ENCODE results near the gene CELSR2.
A peak's percentile ranks its signal among the peaks of the same experiment; 100 is the strongest.
"Not testable (repeated sequence)": the region's sequence is repeated elsewhere in the genome, so short reads cannot be mapped to it uniquely, and the experiment has no call there.

CELSR2 gene, protein sequence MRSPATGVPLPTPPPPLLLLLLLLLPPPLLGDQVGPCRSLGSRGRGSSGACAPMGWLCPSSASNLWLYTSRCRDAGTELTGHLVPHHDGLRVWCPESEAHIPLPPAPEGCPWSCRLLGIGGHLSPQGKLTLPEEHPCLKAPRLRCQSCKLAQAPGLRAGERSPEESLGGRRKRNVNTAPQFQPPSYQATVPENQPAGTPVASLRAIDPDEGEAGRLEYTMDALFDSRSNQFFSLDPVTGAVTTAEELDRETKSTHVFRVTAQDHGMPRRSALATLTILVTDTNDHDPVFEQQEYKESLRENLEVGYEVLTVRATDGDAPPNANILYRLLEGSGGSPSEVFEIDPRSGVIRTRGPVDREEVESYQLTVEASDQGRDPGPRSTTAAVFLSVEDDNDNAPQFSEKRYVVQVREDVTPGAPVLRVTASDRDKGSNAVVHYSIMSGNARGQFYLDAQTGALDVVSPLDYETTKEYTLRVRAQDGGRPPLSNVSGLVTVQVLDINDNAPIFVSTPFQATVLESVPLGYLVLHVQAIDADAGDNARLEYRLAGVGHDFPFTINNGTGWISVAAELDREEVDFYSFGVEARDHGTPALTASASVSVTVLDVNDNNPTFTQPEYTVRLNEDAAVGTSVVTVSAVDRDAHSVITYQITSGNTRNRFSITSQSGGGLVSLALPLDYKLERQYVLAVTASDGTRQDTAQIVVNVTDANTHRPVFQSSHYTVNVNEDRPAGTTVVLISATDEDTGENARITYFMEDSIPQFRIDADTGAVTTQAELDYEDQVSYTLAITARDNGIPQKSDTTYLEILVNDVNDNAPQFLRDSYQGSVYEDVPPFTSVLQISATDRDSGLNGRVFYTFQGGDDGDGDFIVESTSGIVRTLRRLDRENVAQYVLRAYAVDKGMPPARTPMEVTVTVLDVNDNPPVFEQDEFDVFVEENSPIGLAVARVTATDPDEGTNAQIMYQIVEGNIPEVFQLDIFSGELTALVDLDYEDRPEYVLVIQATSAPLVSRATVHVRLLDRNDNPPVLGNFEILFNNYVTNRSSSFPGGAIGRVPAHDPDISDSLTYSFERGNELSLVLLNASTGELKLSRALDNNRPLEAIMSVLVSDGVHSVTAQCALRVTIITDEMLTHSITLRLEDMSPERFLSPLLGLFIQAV (N-terminal part only)

DNA sequence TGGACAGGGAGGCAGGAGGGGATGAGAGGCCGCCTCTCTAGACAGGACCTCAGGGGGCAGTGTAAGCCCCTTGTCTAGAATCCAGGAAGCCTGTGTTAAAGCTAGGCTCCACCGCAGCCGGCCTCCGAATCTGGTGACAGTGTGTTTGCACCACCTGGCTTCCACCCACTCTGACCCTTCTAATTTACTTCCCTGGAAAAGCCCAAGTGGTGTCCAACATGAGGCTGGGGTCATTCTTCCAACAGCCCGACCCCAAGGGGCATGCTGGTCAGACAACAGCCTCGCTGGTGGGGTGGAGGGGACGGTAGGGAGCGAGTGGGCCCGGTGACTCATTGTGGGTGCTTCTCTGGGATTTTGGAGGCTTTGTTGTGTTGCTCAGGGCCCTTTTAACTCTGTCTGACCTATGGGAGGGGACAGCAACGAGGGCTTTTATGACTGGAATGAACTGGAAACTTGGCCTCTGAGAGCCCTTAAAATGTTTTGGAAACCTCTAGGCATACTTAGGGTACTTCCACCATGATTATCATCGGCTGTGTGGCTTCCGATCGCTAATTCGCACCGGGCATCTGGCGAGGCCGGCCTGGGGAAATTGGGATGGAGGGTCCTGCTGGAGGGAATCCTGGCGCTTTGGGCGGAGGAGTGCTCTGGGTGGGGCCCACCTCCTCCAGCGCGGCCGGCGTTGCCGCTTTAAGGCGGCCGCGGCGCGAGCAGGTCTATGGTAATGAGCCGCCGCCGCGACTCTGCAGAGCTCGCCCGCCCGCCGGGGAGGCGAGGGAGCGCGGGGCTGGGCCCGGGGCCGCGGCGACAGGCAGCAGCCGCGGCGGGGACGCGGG, at the start of gene CELSR2:
Gene CELSR2, plus strand, starts transcription at position 743 of the 833 bp plus-strand sequence. CDS start 541 bp downstream, outside the sequence.
- DNase-seq (ENCODE audit: low spot score): no peak

DNA sequence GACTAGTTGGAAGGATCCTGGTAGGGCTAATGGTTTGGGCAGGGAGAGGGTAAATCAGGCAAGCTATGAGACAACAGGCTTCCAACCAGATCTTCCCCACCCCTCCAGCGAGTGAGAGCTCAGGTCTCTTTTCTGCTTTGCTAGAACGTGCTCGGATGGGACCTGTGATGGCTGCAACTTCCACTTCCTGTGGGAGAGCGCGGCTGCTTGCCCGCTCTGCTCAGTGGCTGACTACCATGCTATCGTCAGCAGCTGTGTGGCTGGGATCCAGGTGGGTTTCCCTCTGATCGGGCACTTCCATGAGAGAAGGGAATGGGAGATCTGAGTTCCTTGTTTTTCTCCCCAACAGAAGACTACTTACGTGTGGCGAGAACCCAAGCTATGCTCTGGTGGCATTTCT, 49.6 kb upstream of the CELSR2 start:
- no peak for DNase-seq (ENCODE audit: low spot score)

DNA sequence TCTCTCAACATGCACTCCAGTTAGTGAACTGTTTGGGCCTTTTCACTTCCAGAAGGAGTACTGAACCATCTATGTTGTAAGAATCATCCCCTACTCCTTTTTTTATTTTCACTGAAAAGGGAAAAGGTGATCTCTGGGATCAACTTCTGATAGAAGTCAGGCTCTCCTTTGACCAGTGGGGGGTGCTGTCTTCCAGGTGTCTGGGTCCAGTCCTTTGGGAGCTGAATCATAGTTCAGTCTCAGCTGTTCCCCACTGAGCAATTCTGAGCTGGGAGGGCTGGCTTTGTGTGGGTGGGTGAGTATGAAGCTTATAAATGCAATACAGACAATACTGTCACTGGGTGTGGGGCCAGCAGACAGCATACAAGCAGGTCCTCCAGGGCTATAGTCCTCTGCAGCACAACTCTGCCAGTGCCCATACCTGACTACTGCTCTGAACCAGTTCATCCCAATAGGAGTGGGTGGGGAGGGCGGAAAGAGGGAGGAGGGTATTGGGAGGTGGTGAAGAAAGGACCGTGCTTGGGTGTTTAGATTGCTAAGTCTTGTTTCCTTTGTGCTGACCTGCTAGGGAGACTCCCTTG, 48.1 kb upstream of the CELSR2 start:
- peak; percentile 80 for DNase-seq (ENCODE audit: low spot score)

DNA sequence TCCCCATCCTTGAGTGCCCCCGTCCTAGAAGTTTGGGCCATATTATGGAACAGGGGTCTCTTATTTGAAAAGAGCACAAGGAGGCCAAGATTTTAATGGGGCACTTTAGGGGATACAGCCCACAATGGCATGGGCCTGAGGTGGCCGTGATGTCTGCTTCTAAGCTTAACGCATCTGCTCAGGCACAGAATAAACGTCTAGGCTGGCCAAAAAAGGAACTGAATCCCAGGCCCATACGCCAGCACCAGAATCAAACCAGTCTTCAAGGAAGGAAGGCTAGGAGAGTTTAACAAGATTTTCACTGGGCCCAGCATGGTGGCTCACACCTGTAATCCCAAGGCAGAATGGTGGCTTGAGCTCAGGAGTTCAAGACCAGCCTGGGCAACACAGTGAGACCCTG, 44.9 kb upstream of the CELSR2 start:
- DNase-seq (ENCODE audit: low spot score): no peak

DNA sequence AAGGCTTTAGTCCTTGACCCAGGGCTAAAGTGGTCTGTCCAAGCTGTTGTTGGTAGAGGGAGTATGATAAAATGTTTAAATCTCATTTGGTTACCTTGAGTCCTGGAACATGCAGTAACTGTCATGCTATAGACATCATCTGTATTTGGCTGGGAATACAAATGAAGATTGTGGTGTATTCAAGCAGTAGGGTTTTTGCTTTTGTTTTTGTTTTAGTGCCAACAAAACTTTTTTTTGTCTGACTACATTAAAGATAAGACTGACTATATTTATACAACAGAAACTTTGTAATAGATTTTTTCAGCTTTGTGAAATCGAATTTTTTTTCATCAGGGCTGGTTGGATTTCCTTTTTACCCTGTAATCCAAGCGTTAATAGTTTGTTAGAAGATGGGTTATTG, 43.0 kb upstream of the CELSR2 start:
- no peak for DNase-seq (ENCODE audit: low spot score)

DNA sequence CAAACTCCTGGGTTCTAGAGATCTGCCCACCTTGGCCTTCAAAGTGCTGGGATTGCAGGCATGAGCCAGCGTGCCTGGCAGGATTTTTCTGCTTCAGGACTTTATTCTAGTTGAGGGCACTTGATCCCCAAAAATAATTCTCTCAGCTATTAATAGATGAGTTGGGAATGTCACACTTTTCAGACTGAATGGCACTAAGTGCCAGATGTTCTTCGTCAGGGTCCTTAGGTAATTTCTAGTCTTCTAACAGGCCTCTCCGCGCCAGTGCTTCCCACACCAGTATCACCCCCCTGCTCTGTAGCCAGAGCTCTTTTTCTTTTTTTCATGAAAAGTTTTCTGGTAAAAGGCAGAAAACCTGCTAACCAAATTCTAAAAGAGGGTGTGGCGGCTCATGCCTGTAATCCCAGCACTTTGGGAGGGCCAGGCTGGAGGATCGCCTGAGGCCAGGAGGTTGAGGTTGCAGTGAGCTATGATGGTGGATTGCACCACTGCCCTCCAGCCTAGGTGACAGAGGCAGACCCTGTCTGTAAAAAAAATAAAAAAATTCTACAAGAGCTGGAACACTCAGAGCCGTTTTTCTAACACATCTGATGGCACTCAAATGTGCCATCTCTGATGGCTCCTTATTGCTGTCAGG, 41.8 kb upstream of the CELSR2 start:
- DNase-seq (ENCODE audit: low spot score): no peak

DNA sequence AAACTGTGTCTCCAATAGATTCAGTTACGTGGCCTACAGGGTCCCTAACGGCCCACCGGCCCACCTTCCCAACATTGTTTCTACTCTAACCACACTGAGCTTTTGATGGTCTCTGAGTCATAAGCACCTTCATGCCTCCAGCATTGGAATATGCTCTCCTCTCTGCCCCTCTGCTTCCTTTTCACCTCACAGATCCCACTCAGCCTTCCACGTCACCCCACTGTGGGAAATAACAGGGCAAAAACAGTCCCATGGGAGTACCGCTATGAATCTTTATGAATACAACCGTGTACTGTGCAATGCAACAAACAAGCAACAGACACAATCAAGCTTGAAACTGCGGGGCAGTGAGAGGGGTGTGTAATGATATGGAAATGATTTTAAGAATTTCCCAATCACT, 40.9 kb upstream of the CELSR2 start:
- DNase-seq (ENCODE audit: low spot score): no peak

DNA sequence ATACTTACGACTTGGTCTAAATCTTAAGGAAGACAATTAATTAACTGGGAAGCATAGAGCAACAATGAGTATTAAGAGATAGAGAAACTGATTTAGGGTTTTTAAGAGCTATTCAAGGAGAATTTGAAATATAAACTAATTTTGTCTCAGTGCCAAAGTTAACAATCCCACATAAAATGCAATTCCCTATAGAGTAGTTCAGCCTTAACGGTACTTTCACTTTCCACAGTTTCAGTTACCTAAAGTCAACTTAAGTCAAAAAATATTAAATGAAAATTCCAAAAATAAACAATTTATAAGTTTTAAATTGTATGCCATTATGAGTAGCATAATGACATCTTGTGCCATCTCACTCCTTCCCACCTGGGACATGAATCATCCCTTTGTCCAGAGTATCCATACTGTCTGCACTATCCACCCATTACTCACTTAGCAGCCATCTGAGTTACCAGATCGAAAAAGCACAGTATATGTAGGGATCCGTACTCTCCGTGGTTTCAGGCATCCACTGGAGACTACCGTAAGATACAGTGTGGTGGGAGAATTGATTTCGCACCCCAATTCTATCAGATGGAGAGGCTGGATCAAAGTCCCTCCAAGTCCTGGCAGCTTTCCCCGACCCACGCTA, 40.4 kb upstream of the CELSR2 start:
- DNase-seq (ENCODE audit: low spot score): no peak

DNA sequence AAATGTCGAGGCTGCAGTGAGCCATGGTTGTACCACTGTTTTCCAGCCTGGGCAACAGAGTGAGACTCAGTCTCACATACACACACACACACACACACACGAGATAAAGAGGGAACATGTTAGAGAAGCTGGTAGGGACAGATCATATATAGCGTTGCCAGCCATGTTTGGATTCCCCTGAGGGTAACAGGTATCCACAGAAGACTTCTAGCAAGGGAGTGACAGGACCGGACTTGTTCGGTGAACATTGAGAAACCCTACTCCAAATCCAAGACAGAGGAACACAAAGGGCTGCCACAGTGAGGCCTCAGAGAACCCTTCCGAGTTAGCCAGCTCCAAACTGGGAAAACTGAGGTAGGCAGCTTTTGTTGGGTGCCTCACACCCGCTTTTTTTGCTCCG, 39.3 kb upstream of the CELSR2 start:
- DNase-seq (ENCODE audit: low spot score): no peak

DNA sequence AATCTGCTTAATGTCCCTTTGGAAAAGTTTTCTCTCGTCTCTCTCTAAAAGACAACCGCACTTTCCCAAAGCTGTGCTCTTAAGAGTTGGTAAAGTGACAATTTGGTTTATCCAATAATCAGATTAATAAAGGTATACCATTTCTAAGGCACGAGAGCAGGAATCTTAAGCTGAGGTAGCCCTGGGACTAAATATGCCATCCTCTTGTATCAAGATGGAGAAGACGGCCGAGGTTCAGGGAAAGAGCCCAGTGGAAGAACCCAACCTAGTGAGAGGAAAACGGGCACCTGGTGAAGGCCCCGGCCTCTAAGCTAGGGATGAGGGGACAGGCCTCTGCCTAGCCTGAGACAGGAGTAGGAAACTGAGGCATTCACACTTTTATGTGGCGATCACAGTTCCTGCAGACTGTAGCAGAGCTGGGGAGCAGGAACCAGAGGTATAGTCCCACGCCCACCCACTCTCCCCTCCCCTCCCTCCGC, 36.0 kb upstream of the CELSR2 start:
- DNase-seq (ENCODE audit: low spot score): no peak

DNA sequence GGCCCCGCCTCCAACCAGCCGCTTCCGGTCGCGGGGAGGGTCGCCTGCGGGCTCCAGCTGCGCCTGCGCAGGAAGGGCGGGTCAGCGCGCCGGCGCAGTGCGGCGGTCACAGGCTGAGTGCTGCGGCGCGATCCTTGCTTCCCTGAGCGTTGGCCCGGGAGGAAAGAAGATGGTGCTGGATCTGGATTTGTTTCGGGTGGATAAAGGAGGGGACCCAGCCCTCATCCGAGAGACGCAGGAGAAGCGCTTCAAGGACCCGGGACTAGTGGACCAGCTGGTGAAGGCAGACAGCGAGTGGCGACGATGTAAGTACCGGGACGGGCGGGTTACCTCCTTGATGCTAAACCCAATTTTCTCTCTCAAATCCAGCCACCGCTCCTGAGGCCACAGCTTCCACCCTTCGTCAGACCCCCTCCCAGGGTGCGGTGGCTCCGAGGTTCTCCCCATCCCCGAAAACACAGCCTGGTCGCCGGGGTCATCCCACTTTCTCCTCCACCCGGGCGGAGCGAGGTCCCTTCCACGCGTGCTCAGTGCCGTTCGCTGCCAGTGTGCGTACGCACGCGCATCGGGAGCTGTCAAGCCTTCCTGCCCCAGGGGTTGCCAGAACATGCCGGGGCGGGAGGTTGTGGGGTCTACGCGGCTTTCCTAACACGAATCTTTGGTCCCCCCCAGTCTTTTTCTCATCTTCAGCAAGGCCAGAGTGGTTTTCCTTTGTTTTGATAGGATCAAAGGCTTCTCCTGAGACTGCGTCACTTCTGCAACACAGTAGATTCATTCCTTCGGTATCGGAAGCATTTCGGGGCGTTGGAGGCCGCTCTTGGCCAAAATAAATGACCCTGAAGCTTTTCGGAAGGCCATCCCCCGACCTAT, 35.3 kb upstream of the CELSR2 start, which contains the start of gene SARS1:
Gene SARS1, plus strand, starts transcription at position 95 of the 870 bp plus-strand sequence. Its CDS starts 75 bp downstream, at position 170.
- peak; percentile 79 for DNase-seq (ENCODE audit: low spot score)

DNA sequence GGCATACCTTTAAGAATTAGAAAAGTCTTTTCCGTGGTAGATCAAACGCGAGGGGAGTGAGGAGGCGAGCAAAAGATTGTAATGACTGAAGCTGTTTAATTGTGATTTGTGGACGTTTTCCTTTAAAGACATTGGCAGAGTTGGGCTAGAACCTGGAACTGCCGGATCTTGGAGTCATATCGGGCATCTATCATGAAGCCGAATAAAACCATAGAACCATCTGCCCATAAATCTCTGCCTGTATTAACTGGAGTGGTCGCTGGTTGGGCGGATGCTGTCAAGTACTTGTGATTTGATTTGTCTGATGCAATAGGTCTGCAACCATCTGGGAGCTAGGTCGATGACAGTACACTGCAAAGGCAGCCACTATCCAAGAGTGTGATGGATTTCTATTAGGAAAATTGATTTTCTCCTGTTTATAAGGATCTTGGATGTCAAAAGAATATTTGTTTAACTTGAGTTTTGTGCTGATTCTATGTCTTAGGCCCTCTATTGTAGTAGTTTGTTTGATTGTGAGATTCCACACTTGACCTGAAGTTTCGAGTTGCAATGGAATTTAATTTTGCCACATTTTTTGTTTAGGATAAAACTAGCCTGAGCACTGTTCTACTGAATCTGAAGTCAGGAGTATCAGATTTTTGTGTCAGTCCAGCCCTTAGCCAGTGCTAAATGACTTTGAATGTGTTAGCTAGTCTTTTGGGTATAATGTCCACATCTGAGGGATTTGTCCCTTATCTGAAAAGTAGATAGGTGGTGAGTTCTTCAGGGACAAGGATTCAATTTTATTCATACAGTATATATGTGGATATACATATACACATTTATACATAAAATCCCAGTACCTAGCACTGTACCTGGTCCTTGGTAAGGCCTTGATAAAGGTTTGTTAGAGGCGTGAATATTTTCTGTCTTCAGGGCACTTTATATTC, 34.4 kb upstream of the CELSR2 start:
- DNase-seq (ENCODE audit: low spot score): peak; percentile 63

DNA sequence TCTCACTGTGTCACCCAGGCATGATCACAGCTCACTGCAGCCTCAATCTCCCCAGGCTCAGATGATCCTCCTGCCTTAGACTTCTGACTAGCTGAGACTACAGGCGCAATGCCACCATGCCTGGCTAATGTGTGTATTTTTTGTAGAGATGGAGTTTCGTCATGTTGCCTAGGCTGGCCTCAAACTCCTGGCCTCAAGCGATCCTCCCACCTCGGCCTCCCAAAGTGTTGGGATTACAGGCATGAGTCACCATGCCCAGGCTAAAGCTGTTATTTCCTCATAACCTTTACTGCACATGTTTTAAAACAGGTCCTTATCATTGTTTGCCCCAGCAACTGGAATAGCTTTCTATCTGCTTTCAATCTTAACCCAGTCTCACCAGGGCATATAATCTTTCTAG, 32.7 kb upstream of the CELSR2 start:
- no peak for DNase-seq (ENCODE audit: low spot score)

DNA sequence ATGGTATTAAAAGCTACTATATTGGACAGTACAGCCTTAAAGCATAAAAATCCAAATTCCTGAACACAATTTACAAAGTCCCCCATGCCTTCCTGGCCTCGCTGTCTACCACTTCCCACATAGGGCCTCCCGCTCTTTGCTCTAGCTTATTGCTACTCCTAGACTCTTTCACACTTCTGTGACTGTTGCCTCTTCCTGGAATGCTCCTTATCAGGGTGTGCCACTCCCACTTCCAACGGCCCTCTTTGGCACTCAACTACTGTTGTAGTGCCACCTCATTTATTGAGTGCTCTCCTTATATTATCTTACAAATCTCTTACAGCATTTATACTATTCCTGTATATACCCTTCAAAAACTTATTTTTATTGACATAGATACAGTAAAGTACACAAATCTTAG, 30.8 kb upstream of the CELSR2 start:
- no peak for DNase-seq (ENCODE audit: low spot score)

DNA sequence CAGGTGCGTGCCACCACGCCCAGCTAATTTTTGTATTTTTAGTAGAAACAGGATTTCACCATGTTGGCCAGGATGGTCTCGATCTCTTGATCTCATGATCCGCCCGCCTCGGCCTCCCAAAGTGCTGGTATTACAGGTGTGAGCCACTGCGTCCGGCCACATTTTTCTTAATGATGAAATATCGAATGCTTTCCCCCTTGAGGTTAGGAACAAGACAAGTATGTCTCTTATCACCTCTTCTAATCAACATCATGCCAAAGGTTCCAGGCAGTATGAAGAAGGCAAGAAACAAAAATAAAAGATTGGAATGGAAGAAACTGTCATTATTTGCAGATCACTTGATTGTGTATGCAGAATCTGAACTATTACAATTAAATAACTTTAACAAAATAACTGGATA, 28.1 kb upstream of the CELSR2 start:
- not testable (repeated sequence) for DNase-seq (ENCODE audit: low spot score)

DNA sequence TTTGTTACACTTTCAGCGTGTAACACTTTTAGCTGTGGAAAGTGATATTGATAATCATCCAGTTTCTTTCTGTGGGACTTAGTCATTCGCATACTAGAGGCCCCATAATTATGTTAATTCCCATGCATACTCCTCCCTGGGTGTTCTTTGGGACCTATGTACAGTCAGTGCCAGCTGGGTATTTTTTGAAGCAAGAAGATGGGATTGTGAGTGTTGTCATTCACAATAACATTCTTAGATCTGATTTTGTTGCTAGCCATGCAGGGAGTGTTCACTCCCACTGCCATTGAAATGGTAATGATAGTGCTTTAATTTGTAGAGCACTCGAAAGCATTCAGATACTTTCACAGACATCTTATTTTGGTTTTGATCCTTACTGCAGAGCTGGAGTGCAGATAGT, 24.0 kb upstream of the CELSR2 start:
- no peak for DNase-seq (ENCODE audit: low spot score)

DNA sequence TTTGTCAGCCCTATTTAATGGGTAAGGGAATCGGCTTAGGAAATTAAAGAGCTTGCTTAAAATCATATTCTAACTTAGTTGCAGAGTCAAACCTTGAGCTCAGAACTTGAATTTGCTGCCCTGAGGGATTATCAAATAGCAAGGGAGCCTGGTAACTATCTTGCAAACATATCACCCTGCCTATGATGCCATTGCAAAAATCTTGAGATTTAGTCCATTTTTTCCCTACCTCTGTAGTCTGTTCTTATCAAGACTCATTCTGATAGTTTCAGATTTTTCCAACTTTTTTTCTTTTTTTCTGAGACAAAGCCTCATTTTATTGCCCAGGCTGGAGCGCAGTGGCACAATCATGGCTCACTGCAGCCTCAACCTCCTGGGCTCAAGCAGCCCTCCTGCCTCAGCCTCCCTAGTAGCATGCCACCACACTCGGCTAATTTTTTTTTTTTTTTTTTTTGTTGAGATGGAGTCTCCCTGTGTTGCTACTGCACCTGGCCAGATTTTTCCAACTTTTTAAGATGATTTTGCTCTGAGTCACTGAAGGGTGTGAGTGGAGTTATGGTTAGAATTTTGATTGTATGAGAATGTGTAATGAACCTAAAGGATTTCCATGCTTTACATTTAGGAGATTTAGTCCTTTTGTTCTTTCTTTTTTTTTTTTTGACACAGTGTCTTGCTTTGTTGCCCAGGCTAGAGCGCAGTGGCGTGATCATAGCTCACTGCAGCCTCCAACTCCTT, 23.5 kb upstream of the CELSR2 start:
- DNase-seq (ENCODE audit: low spot score): no peak

Measured in kidney capillary endothelial cell (primary cell).